ENCODE data around the gene EP400. TPM values are rescaled to one million over a fixed set of nuclear protein-coding genes. Genes with fewer than 3 reads are reported as not detected.

Gene EP400
- total and polyA plus RNA-seq, 12 donors: 6.6 to 20.5 (median 18.9) TPM

GRCh38 chr12:131933387-131933786, 16.4 kb upstream of the EP400 start:
- WGBS, 2 donors: 93 to 95% methylated on average over 8 of the region's 8 CpGs
- no peaks in the 10 kb centered on the region for H3K27me3 ChIP-seq
- H3K36me3 ChIP-seq: peaks cover 0 to 72% (median 24%) of the 10 kb centered on the region in 9 donors
- H3K9me3 ChIP-seq: no peaks in the 10 kb centered on the region
- DNase-seq (no peak), ATAC-seq (no peak)
- intact Hi-C loops (cut with DNase I): loop anchor here in 1 of 10 donors (5.0 kb wide), 1 partner anchor 36 kb away; no protein-coding TSS in a partner anchor
- H3K27ac ChIP-seq: no peak overlapping the region
- no peak overlapping the region for H3K4me3 ChIP-seq
- TF ChIP-seq CTCF (IDR thresholded peaks at IDR 0.05): no peak
- H3K4me1 ChIP-seq: peaks cover 5 to 18% (median 12%) of the 10 kb centered on the region in 9 donors

- Histone ChIP-seq H3K27ac (no peak overlapping the region), H3K4me3 (no peak overlapping the region), H3K4me1 (peaks cover 5 to 15% (median 12%) of the 10 kb centered on the region in 9 donors), H3K36me3 (peaks cover 0 to 82% (median 24%) of the 10 kb centered on the region in 9 donors), H3K9me3 (no peaks in the 10 kb centered on the region), H3K27me3 (no peaks in the 10 kb centered on the region)
- no peak for ATAC-seq
- WGBS, 2 donors: 89 to 91% methylated on average over 11 of the region's 11 CpGs
- no peak for TF ChIP-seq CTCF (IDR thresholded peaks at IDR 0.05)
- no peak for DNase-seq
- intact Hi-C loops (cut with DNase I): loop anchor here in 1 of 10 donors (5.0 kb wide), 1 partner anchor 37 kb away; no protein-coding TSS in a partner anchor
Observed at GRCh38 chr12:131934535-131934934, 15.2 kb upstream of the EP400 start.

GRCh38 chr12:131938082-131938481, 11.7 kb upstream of the EP400 start:
- Histone ChIP-seq H3K9me3 (no peaks in the 10 kb centered on the region), H3K27ac (no peak overlapping the region), H3K4me1 (no peaks in the 10 kb centered on the region), H3K27me3 (no peaks in the 10 kb centered on the region), H3K4me3 (no peak overlapping the region), H3K36me3 (peaks cover 0 to 97% (median 23%) of the 10 kb centered on the region in 9 donors)
- ATAC-seq (no peak), DNase-seq (no peak)
- intact Hi-C loops (cut with DNase I): no loop called here
- WGBS, 2 donors: 81 to 92% methylated on average over 7 of the region's 7 CpGs
- TF ChIP-seq CTCF (IDR thresholded peaks at IDR 0.05): no peak

- Histone ChIP-seq H3K36me3 (peaks cover 0 to 97% (median 20%) of the 10 kb centered on the region in 9 donors), H3K27ac (no peak overlapping the region), H3K4me3 (no peak overlapping the region), H3K27me3 (no peaks in the 10 kb centered on the region), H3K4me1 (no peaks in the 10 kb centered on the region), H3K9me3 (no peaks in the 10 kb centered on the region)
- WGBS, 2 donors: 96 to 97% methylated on average over 16 of the region's 16 CpGs
- no peak for ATAC-seq
- DNase-seq: no peak
- intact Hi-C loops (cut with DNase I): no loop called here
- TF ChIP-seq CTCF (IDR thresholded peaks at IDR 0.05): no peak
Observed at GRCh38 chr12:131939007-131939406, 10.7 kb upstream of the EP400 start.

Data from heart right ventricle (tissue), 16 donors.